HCT116 (cell line): Measurements from ENCODE around the gene PPIL1.

ENCODE experiments used
- ZFX ChIP-seq: fragments of 450-650 bp; IDR thresholded peaks from 2 replicates; pipeline ENCODE4 v1.6.1; 2017
- ZNF274 ChIP-seq: fragments of 200-500 bp; sonication (Bioruptor generic); IDR thresholded peaks from 2 replicates; pipeline ENCODE4 v1.6.1; 2014; ENCODE audit warnings: mild to moderate bottlenecking, low read depth, low read length, inconsistent platforms
- TF ChIP-seq, protein P1 (sequence below), 3 experiments: fragments of 200-600 bp in 1 of 3; sonication (generic) in 1 of 3; IDR thresholded peaks in 2 of 3; conservative IDR thresholded peaks in 1 of 3; 2 replicates each; pipeline ENCODE4 v1.5.1; 2012 to 2017; ENCODE audit warnings: low read depth in 2 of 3, low read length in 2 of 3, antibody characterized with exemption in 1 of 3, borderline replicate concordance in 1 of 3, control low read depth in 1 of 3, mild to moderate bottlenecking in 1 of 3, mixed read lengths in 1 of 3, mixed run types in 1 of 3, moderate library complexity in 1 of 3; ENCODE audit not compliant: insufficient read depth in 1 of 3

DNA sequence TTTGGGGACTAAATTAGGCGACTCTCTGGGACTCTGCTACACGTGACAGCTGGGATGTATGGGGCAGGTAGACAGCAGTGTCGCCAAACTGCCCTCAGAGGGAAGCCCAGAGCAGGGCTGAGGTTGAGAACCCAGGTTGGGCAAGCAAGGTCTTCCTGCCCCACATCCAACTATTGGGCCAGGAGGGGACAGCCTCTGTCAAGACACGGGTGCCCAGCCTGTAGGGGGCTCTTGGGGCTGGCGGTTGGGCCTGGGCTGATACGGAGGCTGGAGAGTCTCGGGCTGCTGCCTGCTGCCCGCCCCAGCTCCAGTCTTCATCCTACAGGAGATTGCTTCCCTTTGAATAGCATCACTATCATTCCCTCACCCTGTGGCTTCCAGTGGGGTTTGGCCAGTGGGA, 68.7 kb downstream of the PPIL1 start:
- TF ChIP-seq, protein P1, sequence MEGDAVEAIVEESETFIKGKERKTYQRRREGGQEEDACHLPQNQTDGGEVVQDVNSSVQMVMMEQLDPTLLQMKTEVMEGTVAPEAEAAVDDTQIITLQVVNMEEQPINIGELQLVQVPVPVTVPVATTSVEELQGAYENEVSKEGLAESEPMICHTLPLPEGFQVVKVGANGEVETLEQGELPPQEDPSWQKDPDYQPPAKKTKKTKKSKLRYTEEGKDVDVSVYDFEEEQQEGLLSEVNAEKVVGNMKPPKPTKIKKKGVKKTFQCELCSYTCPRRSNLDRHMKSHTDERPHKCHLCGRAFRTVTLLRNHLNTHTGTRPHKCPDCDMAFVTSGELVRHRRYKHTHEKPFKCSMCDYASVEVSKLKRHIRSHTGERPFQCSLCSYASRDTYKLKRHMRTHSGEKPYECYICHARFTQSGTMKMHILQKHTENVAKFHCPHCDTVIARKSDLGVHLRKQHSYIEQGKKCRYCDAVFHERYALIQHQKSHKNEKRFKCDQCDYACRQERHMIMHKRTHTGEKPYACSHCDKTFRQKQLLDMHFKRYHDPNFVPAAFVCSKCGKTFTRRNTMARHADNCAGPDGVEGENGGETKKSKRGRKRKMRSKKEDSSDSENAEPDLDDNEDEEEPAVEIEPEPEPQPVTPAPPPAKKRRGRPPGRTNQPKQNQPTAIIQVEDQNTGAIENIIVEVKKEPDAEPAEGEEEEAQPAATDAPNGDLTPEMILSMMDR (IDR thresholded peaks at IDR 0.05 in 2 of 3, conservative IDR thresholded peaks at IDR 0.05 in 1 of 3; ENCODE audit: borderline replicate concordance in 1 of 3, insufficient read depth in 1 of 3, low read depth in 2 of 3, low read length in 2 of 3), result no peak
- TF ChIP-seq ZFX (no peak), ZNF274 (no peak)
